ENCODE results near the gene PFN3. TPM values are rescaled to one million over a fixed set of nuclear protein-coding genes. Genes with fewer than 3 reads are reported as not detected.
"Not testable (repeated sequence)": the region's sequence is repeated elsewhere in the genome, so short reads cannot be mapped to it uniquely, and the experiment has no call there.

PFN3 gene
- total RNA-seq, 3 donors from 2014 or later (not counting 1 experiment from before 2014, with no cell fraction given): not detected

DNA sequence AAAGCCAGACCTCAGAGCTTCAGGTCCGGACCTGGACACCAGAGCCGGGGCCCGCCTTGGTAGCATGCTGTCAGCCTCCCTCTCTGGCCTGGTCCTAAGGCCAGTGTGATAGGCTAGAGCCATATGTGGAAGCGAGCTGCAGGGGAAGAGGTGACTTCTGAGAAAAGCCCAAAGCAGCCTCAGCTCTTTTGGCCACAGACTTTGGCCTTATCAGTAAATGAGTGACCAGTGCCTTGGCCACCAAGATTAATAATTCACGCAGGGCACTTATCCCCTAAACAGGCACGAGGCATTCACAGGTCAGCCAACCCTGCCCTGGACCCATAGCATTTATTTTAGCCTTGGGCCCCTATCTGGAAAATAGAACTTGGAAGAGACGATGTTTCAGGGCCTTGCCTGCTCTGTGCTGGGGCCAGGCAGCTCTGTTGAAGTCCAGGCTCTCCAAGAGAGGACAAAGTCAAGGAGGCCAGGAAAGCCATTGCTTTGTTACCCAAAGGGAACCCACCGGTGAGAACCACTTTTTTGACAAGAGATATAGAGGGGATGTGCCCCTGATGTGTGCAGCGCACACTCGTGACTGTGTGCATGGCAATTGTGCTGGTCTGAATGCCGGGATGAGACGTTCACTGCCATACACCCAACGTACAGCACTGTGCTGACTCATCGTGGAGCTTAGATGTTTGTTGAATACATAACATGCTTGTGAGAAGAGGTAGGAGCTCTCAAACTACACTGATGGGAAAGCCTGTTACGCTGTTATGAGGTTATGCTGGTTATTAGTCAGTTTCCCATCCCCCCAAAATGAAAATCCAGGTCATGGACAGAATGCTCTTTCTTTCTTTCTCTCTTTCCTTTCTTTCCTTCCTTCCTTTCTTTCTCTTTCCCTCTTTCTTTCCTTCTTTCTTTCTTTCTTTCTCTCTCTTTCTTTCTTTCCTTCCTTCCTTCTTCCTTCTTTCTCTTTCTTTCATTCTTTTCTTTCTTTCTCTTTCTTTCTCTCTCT is 21.3 kb downstream of the PFN3 start:
- H3K4me3 ChIP-seq (ENCODE audit: low read length): no peak overlapping the region
- 77% methylated on average over 14 of the region's 15 CpGs for WGBS (ENCODE audit: insufficient coverage)
- Mint-ChIP-seq H3K4me3 (no peak overlapping the region), H3K4me1 (peaks cover 0 to 11% of the 10 kb centered on the region in 2 donors), H3K27me3 (ENCODE audit: low read depth in 2 of 2) (peaks cover 4 to 5% of the 10 kb centered on the region in 2 donors), H3K36me3 (no peaks in the 10 kb centered on the region), H3K27ac (no peak overlapping the region), H3K9me3 (no peaks in the 10 kb centered on the region)
- no peaks in the 10 kb centered on the region for H3K27me3 ChIP-seq (ENCODE audit: control insufficient read depth, insufficient read depth, low read length)
- no peak overlapping the region for H3K27ac ChIP-seq (ENCODE audit: low read length)
- intact Hi-C loops (cut with micrococcal nuclease): no loop called here
- H3K9me3 ChIP-seq (ENCODE audit: control insufficient read depth, insufficient read depth, low read length): no peaks in the 10 kb centered on the region
- H3K36me3 ChIP-seq (ENCODE audit: control insufficient read depth, insufficient read depth, low read length): no peaks in the 10 kb centered on the region
- peaks cover 2% of the 10 kb centered on the region for H3K4me1 ChIP-seq (ENCODE audit: control insufficient read depth, insufficient read depth, low read length)
- TF ChIP-seq, protein P1, sequence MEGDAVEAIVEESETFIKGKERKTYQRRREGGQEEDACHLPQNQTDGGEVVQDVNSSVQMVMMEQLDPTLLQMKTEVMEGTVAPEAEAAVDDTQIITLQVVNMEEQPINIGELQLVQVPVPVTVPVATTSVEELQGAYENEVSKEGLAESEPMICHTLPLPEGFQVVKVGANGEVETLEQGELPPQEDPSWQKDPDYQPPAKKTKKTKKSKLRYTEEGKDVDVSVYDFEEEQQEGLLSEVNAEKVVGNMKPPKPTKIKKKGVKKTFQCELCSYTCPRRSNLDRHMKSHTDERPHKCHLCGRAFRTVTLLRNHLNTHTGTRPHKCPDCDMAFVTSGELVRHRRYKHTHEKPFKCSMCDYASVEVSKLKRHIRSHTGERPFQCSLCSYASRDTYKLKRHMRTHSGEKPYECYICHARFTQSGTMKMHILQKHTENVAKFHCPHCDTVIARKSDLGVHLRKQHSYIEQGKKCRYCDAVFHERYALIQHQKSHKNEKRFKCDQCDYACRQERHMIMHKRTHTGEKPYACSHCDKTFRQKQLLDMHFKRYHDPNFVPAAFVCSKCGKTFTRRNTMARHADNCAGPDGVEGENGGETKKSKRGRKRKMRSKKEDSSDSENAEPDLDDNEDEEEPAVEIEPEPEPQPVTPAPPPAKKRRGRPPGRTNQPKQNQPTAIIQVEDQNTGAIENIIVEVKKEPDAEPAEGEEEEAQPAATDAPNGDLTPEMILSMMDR (IDR thresholded peaks at IDR 0.05): no peak
- DNase-seq: peak in 1 of 2 donors; percentile 31
- ATAC-seq: no peak

- TF ChIP-seq, protein P1 (IDR thresholded peaks at IDR 0.05): no peak
- 88% methylated on average over 8 of the region's 8 CpGs for whole genome bisulfite sequencing (ENCODE audit: insufficient coverage)
- Histone ChIP-seq H3K4me3 (ENCODE audit: low read length) (no peak overlapping the region), H3K36me3 (ENCODE audit: control insufficient read depth, insufficient read depth, low read length) (peaks cover 4% of the 10 kb centered on the region), H3K27me3 (ENCODE audit: control insufficient read depth, insufficient read depth, low read length) (no peaks in the 10 kb centered on the region), H3K27ac (ENCODE audit: low read length) (no peak overlapping the region), H3K9me3 (ENCODE audit: control insufficient read depth, insufficient read depth, low read length) (no peaks in the 10 kb centered on the region), H3K4me1 (ENCODE audit: control insufficient read depth, insufficient read depth, low read length) (peaks cover 10% of the 10 kb centered on the region)
- Mint-ChIP-seq H3K4me1 (peaks cover 0 to 11% of the 10 kb centered on the region in 2 donors), H3K27me3 (ENCODE audit: low read depth in 2 of 2) (peaks cover 4 to 5% of the 10 kb centered on the region in 2 donors), H3K36me3 (no peaks in the 10 kb centered on the region), H3K4me3 (no peak overlapping the region), H3K27ac (no peak overlapping the region), H3K9me3 (no peaks in the 10 kb centered on the region)
- DNase-seq (no peak), ATAC-seq (no peak)
- intact Hi-C loops (cut with micrococcal nuclease): no loop called here
Measured at GRCh38 chr5:177377851-177378776, 22.3 kb downstream of the PFN3 start.

GRCh38 chr5:177376107-177376506 is 24.4 kb downstream of the PFN3 start:
- H3K27me3 Mint-ChIP-seq (ENCODE audit: low read depth in 2 of 2): peaks cover 0 to 4% of the 10 kb centered on the region in 2 donors
- DNase-seq: no peak
- Histone ChIP-seq H3K36me3 (ENCODE audit: control insufficient read depth, insufficient read depth, low read length) (peaks cover 18% of the 10 kb centered on the region), H3K27me3 (ENCODE audit: control insufficient read depth, insufficient read depth, low read length) (no peaks in the 10 kb centered on the region), H3K4me3 (ENCODE audit: low read length) (no peak overlapping the region), H3K9me3 (ENCODE audit: control insufficient read depth, insufficient read depth, low read length) (no peaks in the 10 kb centered on the region), H3K27ac (ENCODE audit: low read length) (no peak overlapping the region), H3K4me1 (ENCODE audit: control insufficient read depth, insufficient read depth, low read length) (peaks cover 30% of the 10 kb centered on the region)
- no peak overlapping the region for H3K4me3 Mint-ChIP-seq
- no peak for ATAC-seq
- TF ChIP-seq, protein P1 (IDR thresholded peaks at IDR 0.05): no peak
- peaks cover 10 to 25% of the 10 kb centered on the region in 2 donors for H3K4me1 Mint-ChIP-seq
- 95% methylated on average over 9 of the region's 11 CpGs for WGBS (ENCODE audit: insufficient coverage)
- no peaks in the 10 kb centered on the region for H3K9me3 Mint-ChIP-seq
- H3K36me3 Mint-ChIP-seq: no peaks in the 10 kb centered on the region
- intact Hi-C loops (cut with micrococcal nuclease): no loop called here
- no peak overlapping the region for H3K27ac Mint-ChIP-seq

- ATAC-seq; H3K27me3 ChIP-seq (ENCODE audit: control insufficient read depth, insufficient read depth, low read length); H3K9me3 Mint-ChIP-seq; H3K4me3 Mint-ChIP-seq; H3K27ac ChIP-seq (ENCODE audit: low read length); intact Hi-C loops (cut with micrococcal nuclease); H3K27ac Mint-ChIP-seq; H3K27me3 Mint-ChIP-seq (ENCODE audit: low read depth in 2 of 2); H3K36me3 Mint-ChIP-seq; DNase-seq; H3K9me3 ChIP-seq (ENCODE audit: control insufficient read depth, insufficient read depth, low read length); H3K4me3 ChIP-seq (ENCODE audit: low read length): not testable (repeated sequence)
- peaks cover 10 to 25% of the 10 kb centered on the region in 2 donors for H3K4me1 Mint-ChIP-seq
- Histone ChIP-seq H3K36me3 (ENCODE audit: control insufficient read depth, insufficient read depth, low read length) (peaks cover 19% of the 10 kb centered on the region), H3K4me1 (ENCODE audit: control insufficient read depth, insufficient read depth, low read length) (peaks cover 34% of the 10 kb centered on the region)
- 88% methylated on average over 5 of the region's 5 CpGs for WGBS (ENCODE audit: insufficient coverage)
Measured at GRCh38 chr5:177375516-177375915, 24.9 kb downstream of the PFN3 start.
